Measurements from ENCODE around the gene DGKH. TPM values are rescaled to one million over a fixed set of nuclear protein-coding genes. Genes with fewer than 3 reads are reported as not detected.

Gene DGKH
- total RNA-seq, 4 donors from 2014 or later = 5.7 to 24.0 (median 15.0) TPM

DNA sequence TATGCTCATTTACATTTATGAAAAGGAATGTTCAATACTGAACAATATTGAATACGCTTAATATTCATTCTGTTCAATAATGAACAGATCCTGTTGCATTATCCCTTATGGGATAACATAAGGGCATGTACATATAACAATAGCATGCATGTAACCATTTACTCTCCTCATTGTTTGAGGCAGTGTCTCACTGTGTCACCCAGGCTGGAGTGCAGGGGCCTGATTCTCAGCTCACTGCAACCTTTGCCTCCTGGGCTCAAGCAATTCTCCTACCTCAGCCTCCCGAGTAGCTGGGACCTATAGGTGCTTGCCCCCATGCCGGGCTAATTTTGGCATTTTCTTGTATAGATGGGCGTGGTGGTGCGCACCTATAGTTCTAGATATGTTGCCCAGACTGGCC, 4.8 kb upstream of the DGKH start:
- intact Hi-C loops (cut with DNase I) = loop anchor here (10.0 kb wide), 1 partner anchor 79 kb away; the partner anchor contains the start of gene VWA8

DNA sequence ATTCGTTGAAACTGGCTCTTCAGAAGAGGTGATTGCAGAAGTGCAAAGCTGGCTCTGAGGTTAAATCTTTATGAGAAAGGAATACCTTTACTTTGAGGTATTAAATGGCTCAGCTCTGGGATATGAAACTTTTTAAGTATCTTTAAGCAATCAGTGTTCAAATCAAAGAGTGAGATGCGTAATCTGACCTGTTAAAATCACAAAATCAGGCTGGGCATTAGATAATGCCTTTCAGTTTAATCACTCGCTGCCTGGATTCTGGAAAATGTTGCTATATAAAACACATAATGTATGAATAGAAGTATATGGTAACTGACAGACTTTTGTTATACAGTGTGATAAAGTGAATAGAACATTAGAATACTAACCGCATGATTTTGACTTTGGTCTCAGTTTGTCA, 2.0 kb upstream of the DGKH start:
- no peak for DNase-seq
- Histone ChIP-seq H3K4me3 (no peak overlapping the region), H3K27me3 (no peaks in the 10 kb centered on the region), H3K27ac (no peak overlapping the region), H3K36me3 (no peaks in the 10 kb centered on the region), H3K4me1 (peaks cover 0 to 34% (median 9%) of the 10 kb centered on the region in 3 donors), H3K9me3 (no peaks in the 10 kb centered on the region)
- intact Hi-C loops (cut with DNase I) = loop anchor here (10.0 kb wide), 1 partner anchor 82 kb away; the partner anchor contains the start of gene VWA8
- TF ChIP-seq POLR2A (IDR thresholded peaks at IDR 0.05) = no peak
- TF ChIP-seq, protein P1, sequence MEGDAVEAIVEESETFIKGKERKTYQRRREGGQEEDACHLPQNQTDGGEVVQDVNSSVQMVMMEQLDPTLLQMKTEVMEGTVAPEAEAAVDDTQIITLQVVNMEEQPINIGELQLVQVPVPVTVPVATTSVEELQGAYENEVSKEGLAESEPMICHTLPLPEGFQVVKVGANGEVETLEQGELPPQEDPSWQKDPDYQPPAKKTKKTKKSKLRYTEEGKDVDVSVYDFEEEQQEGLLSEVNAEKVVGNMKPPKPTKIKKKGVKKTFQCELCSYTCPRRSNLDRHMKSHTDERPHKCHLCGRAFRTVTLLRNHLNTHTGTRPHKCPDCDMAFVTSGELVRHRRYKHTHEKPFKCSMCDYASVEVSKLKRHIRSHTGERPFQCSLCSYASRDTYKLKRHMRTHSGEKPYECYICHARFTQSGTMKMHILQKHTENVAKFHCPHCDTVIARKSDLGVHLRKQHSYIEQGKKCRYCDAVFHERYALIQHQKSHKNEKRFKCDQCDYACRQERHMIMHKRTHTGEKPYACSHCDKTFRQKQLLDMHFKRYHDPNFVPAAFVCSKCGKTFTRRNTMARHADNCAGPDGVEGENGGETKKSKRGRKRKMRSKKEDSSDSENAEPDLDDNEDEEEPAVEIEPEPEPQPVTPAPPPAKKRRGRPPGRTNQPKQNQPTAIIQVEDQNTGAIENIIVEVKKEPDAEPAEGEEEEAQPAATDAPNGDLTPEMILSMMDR (IDR thresholded peaks at IDR 0.05) = no peak
- WGBS, 2 donors = 89 to 95% methylated on average over 4 of the region's 4 CpGs

More for the DNA sequence above, 4.8 kb upstream of the DGKH start:
- no peaks in the 10 kb centered on the region for H3K36me3 ChIP-seq
- no peak overlapping the region for H3K4me3 ChIP-seq
- H3K27ac ChIP-seq = no peak overlapping the region
- TF ChIP-seq POLR2A (IDR thresholded peaks at IDR 0.05) = no peak
- TF ChIP-seq, protein P1 (IDR thresholded peaks at IDR 0.05) = no peak
- no peak for DNase-seq
- peaks cover 0 to 38% (median 11%) of the 10 kb centered on the region in 3 donors for H3K4me1 ChIP-seq
- no peaks in the 10 kb centered on the region for H3K9me3 ChIP-seq
- 88 to 96% methylated on average over 2 to 5 of the region's 5 CpGs for whole genome bisulfite sequencing, 2 donors
- H3K27me3 ChIP-seq = no peaks in the 10 kb centered on the region

- Histone ChIP-seq H3K36me3 (no peaks in the 10 kb centered on the region), H3K27me3 (no peaks in the 10 kb centered on the region), H3K9me3 (no peaks in the 10 kb centered on the region), H3K27ac (peak overlapping the region; percentile 90 to 97 (median 96)), H3K4me1 (peaks cover 0 to 22% (median 9%) of the 10 kb centered on the region in 3 donors), H3K4me3 (peak overlapping the region; percentile 75 to 98 (median 84))
- intact Hi-C loops (cut with DNase I) = loop anchor here (10.0 kb wide), 1 partner anchor 83 kb away; the partner anchor contains the start of gene VWA8
- DNase-seq = no peak
- peak in 2 of 4 donors; percentile 23 to 47 for TF ChIP-seq POLR2A (IDR thresholded peaks at IDR 0.05)
- TF ChIP-seq, protein P1 (IDR thresholded peaks at IDR 0.05) = no peak
- 1 to 7% methylated on average over 19 to 25 of the region's 50 CpGs for WGBS, 2 donors
Measured at GRCh38 chr13:42047561-42048341, 697 bp upstream of the DGKH start.

- no peaks in the 10 kb centered on the region for H3K27me3 ChIP-seq
- H3K4me1 ChIP-seq = peaks cover 0 to 22% (median 9%) of the 10 kb centered on the region in 3 donors
- WGBS, 2 donors = 0% methylated on average over 27 of the region's 91 CpGs; no CpG with 5 or more reads in 1 of the 2 donors
- TF ChIP-seq POLR2A (IDR thresholded peaks at IDR 0.05) = peak in 2 of 4 donors; percentile 16 to 65
- TF ChIP-seq, protein P1 (IDR thresholded peaks at IDR 0.05) = peak in 4 of 6 experiments; percentile 5 to 25 (median 24)
- no peaks in the 10 kb centered on the region for H3K36me3 ChIP-seq
- peak overlapping the region; percentile 75 to 98 (median 84) for H3K4me3 ChIP-seq
- H3K9me3 ChIP-seq = no peaks in the 10 kb centered on the region
- peak overlapping the region; percentile 90 to 97 (median 96) for H3K27ac ChIP-seq
- no peak for DNase-seq
- intact Hi-C loops (cut with DNase I) = loop anchor here (10.0 kb wide), 1 partner anchor 84 kb away; the partner anchor contains the start of gene VWA8
Measured at GRCh38 chr13:42048684-42049453, 421 bp downstream of the DGKH start.
